ENCODE results near the gene CHML. TPM values are rescaled to one million over a fixed set of nuclear protein-coding genes. Genes with fewer than 3 reads are reported as not detected.

The CHML gene
- total and polyA plus RNA-seq, 8 donors, result 1.1 to 26.4 (median 2.8) TPM

- no peak for DNase-seq
- 81 to 98% (median 93%) methylated on average over 1 of the region's 1 CpG for WGBS, 5 donors
- H3K9me3 ChIP-seq, result no peaks in the 10 kb centered on the region
Measured at GRCh38 chr1:241593186-241593585, 47.0 kb downstream of the CHML start.

GRCh38 chr1:241592273-241592958, 47.8 kb downstream of the CHML start:
- intact Hi-C loops (cut with DNase I; ENCODE audit: low total_unique reads), result no loop called here
- 76 to 92% (median 85%) methylated on average over 3 of the region's 3 CpGs for WGBS, 5 donors

More at GRCh38 chr1:241593186-241593585, 47.0 kb downstream of the CHML start:
- H3K4me3 ChIP-seq, result no peak overlapping the region
- intact Hi-C loops (cut with DNase I; ENCODE audit: low total_unique reads), result no loop called here
- no peaks in the 10 kb centered on the region for H3K27me3 ChIP-seq
- TF ChIP-seq CTCF (IDR thresholded peaks at IDR 0.05) (no peak), POLR2A (IDR thresholded peaks at IDR 0.05) (no peak), POLR2AphosphoS5 (IDR thresholded peaks at IDR 0.05) (no peak), EP300 (IDR thresholded peaks at IDR 0.05) (no peak)
- H3K4me1 ChIP-seq, result no peaks in the 10 kb centered on the region
- peaks cover 0 to 23% (median 12%) of the 10 kb centered on the region in 4 donors for H3K36me3 ChIP-seq
- H3K27ac ChIP-seq, result no peak overlapping the region

GRCh38 chr1:241591736-241592135, 48.4 kb downstream of the CHML start:
- Histone ChIP-seq H3K4me1 (no peaks in the 10 kb centered on the region), H3K9me3 (no peaks in the 10 kb centered on the region), H3K36me3 (peaks cover 0 to 18% (median 11%) of the 10 kb centered on the region in 4 donors), H3K27ac (no peak overlapping the region), H3K4me3 (no peak overlapping the region), H3K27me3 (no peaks in the 10 kb centered on the region)
- intact Hi-C loops (cut with DNase I; ENCODE audit: low total_unique reads), result no loop called here
- 72 to 95% (median 90%) methylated on average over 5 of the region's 5 CpGs for WGBS, 5 donors
- no peak for DNase-seq
- no peak for TF ChIP-seq POLR2A (IDR thresholded peaks at IDR 0.05)
- no peak for TF ChIP-seq CTCF (IDR thresholded peaks at IDR 0.05)
- TF ChIP-seq POLR2AphosphoS5 (IDR thresholded peaks at IDR 0.05), result no peak
- no peak for TF ChIP-seq EP300 (IDR thresholded peaks at IDR 0.05)

More at GRCh38 chr1:241592273-241592958, 47.8 kb downstream of the CHML start:
- H3K27me3 ChIP-seq, result no peaks in the 10 kb centered on the region
- no peaks in the 10 kb centered on the region for H3K9me3 ChIP-seq
- H3K4me3 ChIP-seq, result no peak overlapping the region
- H3K36me3 ChIP-seq, result peaks cover 0 to 23% (median 12%) of the 10 kb centered on the region in 4 donors
- no peak for DNase-seq
- TF ChIP-seq POLR2A (IDR thresholded peaks at IDR 0.05), result no peak
- no peak for TF ChIP-seq CTCF (IDR thresholded peaks at IDR 0.05)
- no peak for TF ChIP-seq EP300 (IDR thresholded peaks at IDR 0.05)
- TF ChIP-seq POLR2AphosphoS5 (IDR thresholded peaks at IDR 0.05), result no peak
- no peaks in the 10 kb centered on the region for H3K4me1 ChIP-seq
- H3K27ac ChIP-seq, result no peak overlapping the region

- Histone ChIP-seq H3K4me1 (no peaks in the 10 kb centered on the region), H3K9me3 (no peaks in the 10 kb centered on the region), H3K27me3 (no peaks in the 10 kb centered on the region), H3K36me3 (peaks cover 0 to 13% (median 9%) of the 10 kb centered on the region in 4 donors), H3K4me3 (no peak overlapping the region), H3K27ac (no peak overlapping the region)
- intact Hi-C loops (cut with DNase I; ENCODE audit: low total_unique reads), result no loop called here
- TF ChIP-seq POLR2AphosphoS5 (IDR thresholded peaks at IDR 0.05), result no peak
- no peak for TF ChIP-seq EP300 (IDR thresholded peaks at IDR 0.05)
- no peak for TF ChIP-seq POLR2A (IDR thresholded peaks at IDR 0.05)
- TF ChIP-seq CTCF (IDR thresholded peaks at IDR 0.05), result no peak
- no peak for DNase-seq
Measured at GRCh38 chr1:241591317-241591716, 48.9 kb downstream of the CHML start.
